H1 (cell line): ENCODE results near the gene FGF11. TPM values are rescaled to one million over a fixed set of nuclear protein-coding genes. Genes with fewer than 3 reads are reported as not detected.

Experiments used
- ATF2 ChIP-seq: IDR thresholded peaks from 2 replicates; pipeline ENCODE4 v1.6.1; 2012; ENCODE audit warnings: low read length, inconsistent platforms
- polyA plus RNA-seq, 7 experiments: library from polyadenylated mRNA; depleted of rRNA in 3 of 7; stranded (reverse) in 5 of 7; unstranded in 2 of 7; fragments of >200 nt in 5 of 7; fragments of 200-250 nt in 2 of 7; gene quantifications; 1 replicate in 5 of 7; 2 replicates in 1 of 7; 4 replicates in 1 of 7; pipeline versions ENCODE4 v1.2.1 to v1.2.3, GENCODE V29; 2011 to 2013; ENCODE audit warnings: missing spikeins in 2 of 7, mixed read lengths in 2 of 7
- total RNA-seq: library from RNA; stranded (reverse); fragmentation: NEBNext Ultra II Directional; extraction: Animal tissue kit (Norgen Biotek cat#: 25700); gene quantifications from 2 replicates; pipeline ENCODE4 v1.2.1, GENCODE V29; 2021
- TF ChIP-seq, protein P1 (sequence below): fragments of 300-600 bp; sonication (generic); IDR thresholded peaks from 2 replicates; pipeline ENCODE4 v1.7.1; 2012; ENCODE audit warnings: low read length, moderate library complexity, mild to moderate bottlenecking, inconsistent platforms; ENCODE audit not compliant: insufficient replicate concordance

The FGF11 gene
- total and polyA plus RNA-seq, 2 of the 8 experiments (the other 6 are each of a cell fraction or from before 2014, with no cell fraction given): 11.8 to 26.1 TPM

DNA sequence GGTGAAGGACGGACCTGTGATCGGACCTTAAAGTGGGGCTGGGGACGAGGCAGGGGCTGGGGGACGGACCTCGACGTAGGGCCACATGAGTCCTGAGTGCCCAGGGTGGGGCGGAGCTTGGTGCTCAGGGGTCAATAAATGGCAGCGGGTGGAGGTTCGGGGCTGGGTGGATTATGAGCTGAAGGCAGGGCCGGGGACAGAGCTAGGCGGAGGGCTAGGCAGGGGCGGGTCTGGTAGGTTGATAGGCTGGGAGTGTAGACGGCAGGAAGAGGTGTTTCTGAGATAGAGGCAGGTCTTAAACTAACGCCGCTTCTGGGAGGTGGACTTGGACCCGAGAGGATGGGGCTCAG lies 6.3 kb downstream of the FGF11 start (continued):
- TF ChIP-seq, protein P1, sequence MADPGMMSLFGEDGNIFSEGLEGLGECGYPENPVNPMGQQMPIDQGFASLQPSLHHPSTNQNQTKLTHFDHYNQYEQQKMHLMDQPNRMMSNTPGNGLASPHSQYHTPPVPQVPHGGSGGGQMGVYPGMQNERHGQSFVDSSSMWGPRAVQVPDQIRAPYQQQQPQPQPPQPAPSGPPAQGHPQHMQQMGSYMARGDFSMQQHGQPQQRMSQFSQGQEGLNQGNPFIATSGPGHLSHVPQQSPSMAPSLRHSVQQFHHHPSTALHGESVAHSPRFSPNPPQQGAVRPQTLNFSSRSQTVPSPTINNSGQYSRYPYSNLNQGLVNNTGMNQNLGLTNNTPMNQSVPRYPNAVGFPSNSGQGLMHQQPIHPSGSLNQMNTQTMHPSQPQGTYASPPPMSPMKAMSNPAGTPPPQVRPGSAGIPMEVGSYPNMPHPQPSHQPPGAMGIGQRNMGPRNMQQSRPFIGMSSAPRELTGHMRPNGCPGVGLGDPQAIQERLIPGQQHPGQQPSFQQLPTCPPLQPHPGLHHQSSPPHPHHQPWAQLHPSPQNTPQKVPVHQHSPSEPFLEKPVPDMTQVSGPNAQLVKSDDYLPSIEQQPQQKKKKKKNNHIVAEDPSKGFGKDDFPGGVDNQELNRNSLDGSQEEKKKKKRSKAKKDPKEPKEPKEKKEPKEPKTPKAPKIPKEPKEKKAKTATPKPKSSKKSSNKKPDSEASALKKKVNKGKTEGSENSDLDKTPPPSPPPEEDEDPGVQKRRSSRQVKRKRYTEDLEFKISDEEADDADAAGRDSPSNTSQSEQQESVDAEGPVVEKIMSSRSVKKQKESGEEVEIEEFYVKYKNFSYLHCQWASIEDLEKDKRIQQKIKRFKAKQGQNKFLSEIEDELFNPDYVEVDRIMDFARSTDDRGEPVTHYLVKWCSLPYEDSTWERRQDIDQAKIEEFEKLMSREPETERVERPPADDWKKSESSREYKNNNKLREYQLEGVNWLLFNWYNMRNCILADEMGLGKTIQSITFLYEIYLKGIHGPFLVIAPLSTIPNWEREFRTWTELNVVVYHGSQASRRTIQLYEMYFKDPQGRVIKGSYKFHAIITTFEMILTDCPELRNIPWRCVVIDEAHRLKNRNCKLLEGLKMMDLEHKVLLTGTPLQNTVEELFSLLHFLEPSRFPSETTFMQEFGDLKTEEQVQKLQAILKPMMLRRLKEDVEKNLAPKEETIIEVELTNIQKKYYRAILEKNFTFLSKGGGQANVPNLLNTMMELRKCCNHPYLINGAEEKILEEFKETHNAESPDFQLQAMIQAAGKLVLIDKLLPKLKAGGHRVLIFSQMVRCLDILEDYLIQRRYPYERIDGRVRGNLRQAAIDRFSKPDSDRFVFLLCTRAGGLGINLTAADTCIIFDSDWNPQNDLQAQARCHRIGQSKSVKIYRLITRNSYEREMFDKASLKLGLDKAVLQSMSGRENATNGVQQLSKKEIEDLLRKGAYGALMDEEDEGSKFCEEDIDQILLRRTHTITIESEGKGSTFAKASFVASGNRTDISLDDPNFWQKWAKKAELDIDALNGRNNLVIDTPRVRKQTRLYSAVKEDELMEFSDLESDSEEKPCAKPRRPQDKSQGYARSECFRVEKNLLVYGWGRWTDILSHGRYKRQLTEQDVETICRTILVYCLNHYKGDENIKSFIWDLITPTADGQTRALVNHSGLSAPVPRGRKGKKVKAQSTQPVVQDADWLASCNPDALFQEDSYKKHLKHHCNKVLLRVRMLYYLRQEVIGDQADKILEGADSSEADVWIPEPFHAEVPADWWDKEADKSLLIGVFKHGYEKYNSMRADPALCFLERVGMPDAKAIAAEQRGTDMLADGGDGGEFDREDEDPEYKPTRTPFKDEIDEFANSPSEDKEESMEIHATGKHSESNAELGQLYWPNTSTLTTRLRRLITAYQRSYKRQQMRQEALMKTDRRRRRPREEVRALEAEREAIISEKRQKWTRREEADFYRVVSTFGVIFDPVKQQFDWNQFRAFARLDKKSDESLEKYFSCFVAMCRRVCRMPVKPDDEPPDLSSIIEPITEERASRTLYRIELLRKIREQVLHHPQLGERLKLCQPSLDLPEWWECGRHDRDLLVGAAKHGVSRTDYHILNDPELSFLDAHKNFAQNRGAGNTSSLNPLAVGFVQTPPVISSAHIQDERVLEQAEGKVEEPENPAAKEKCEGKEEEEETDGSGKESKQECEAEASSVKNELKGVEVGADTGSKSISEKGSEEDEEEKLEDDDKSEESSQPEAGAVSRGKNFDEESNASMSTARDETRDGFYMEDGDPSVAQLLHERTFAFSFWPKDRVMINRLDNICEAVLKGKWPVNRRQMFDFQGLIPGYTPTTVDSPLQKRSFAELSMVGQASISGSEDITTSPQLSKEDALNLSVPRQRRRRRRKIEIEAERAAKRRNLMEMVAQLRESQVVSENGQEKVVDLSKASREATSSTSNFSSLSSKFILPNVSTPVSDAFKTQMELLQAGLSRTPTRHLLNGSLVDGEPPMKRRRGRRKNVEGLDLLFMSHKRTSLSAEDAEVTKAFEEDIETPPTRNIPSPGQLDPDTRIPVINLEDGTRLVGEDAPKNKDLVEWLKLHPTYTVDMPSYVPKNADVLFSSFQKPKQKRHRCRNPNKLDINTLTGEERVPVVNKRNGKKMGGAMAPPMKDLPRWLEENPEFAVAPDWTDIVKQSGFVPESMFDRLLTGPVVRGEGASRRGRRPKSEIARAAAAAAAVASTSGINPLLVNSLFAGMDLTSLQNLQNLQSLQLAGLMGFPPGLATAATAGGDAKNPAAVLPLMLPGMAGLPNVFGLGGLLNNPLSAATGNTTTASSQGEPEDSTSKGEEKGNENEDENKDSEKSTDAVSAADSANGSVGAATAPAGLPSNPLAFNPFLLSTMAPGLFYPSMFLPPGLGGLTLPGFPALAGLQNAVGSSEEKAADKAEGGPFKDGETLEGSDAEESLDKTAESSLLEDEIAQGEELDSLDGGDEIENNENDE: no peak
- TF ChIP-seq ATF2: no peak
